HEK293 (cell line): Measurements from ENCODE around the gene TMEM170B.

Experiments used
- CTCF ChIA-PET: fragments of 350-600 bp; formaldehyde crosslinking; extraction: SDS; loops from one replicate; lab custom pipeline; 2021; ENCODE audit warnings: antibody characterized with exemption; lab: Yijun Ruan, JAX
- POLR2A ChIA-PET: fragments of 300-600 bp; formaldehyde crosslinking; extraction: SDS; loops from one replicate; lab custom pipeline; 2020; ENCODE audit warnings: antibody characterized with exemption, inconsistent platforms; lab: Yijun Ruan, JAX
- H3K27ac ChIP-seq: fragments of 200-500 bp; sonication (Bioruptor generic); 2 replicates; pipeline ENCODE4 v1.5.1; 2014; ENCODE audit warnings: low read depth, low read length, control low read depth, inconsistent platforms; ENCODE audit errors: extremely low read depth
- H3K36me3 ChIP-seq, 2 experiments: fragments of 200-500 bp in 1 of 2; sonication (Bioruptor generic) in 1 of 2; 1 replicate in 1 of 2; 2 replicates in 1 of 2; pipeline ENCODE4 v1.5.1; 2014 to 2017; ENCODE audit warnings: inconsistent platforms in 2 of 2, low read length in 2 of 2; ENCODE audit not compliant: control insufficient read depth in 2 of 2, insufficient read depth in 1 of 2
- H3K4me1 ChIP-seq: fragments of 200-500 bp; sonication (Bioruptor generic); 2 replicates; pipeline ENCODE4 v1.5.1; 2014; ENCODE audit warnings: mild to moderate bottlenecking, low read length, inconsistent platforms; ENCODE audit not compliant: control insufficient read depth, insufficient read depth
- H3K4me3 ChIP-seq: 2 replicates; pipeline ENCODE4 v1.5.1; 2011; ENCODE audit warnings: low read depth, mild to moderate bottlenecking, control low read depth, low read length, moderate library complexity
- H3K9me3 ChIP-seq: fragments of 200-500 bp; sonication (Bioruptor generic); 2 replicates; pipeline ENCODE4 v1.5.1; 2014; ENCODE audit warnings: low read depth, low read length, inconsistent platforms; ENCODE audit not compliant: control insufficient read depth, insufficient read depth
- GFI1B ChIP-seq: fragments of 450-650 bp; formaldehyde crosslinking; IDR thresholded peaks from 2 replicates; pipeline ENCODE4 v1.5.1; 2016; ENCODE audit warnings: missing biosample characterization, missing genetic modification characterization
- TCF7L2 ChIP-seq: IDR thresholded peaks from 2 replicates; pipeline ENCODE4 v1.6.1; 2011; ENCODE audit warnings: low read depth, mild to moderate bottlenecking, inconsistent platforms, low read length, moderate library complexity, borderline replicate concordance
- TRIM28 ChIP-seq: IDR thresholded peaks from 2 replicates; pipeline ENCODE4 v1.6.1; 2011; ENCODE audit warnings: low read length, control low read depth, borderline replicate concordance
- WT1 ChIP-seq: fragments of 450-650 bp; formaldehyde crosslinking; IDR thresholded peaks from 2 replicates; pipeline ENCODE4 v1.5.1; 2016; ENCODE audit warnings: missing biosample characterization, missing genetic modification characterization
- ZBTB7A ChIP-seq: fragments of 450-650 bp; formaldehyde crosslinking; IDR thresholded peaks from 2 replicates; pipeline ENCODE4 v1.5.1; 2016; ENCODE audit warnings: low read depth, missing biosample characterization, missing genetic modification characterization
- ZNF146 ChIP-seq: fragments of 450-650 bp; formaldehyde crosslinking; IDR thresholded peaks from 2 replicates; pipeline ENCODE4 v1.5.1; 2016; ENCODE audit warnings: missing biosample characterization, missing genetic modification characterization
- ZNF175 ChIP-seq: fragments of 450-650 bp; formaldehyde crosslinking; IDR thresholded peaks from 2 replicates; pipeline ENCODE4 v1.5.1; 2016; ENCODE audit warnings: missing biosample characterization, missing genetic modification characterization
- ZNF202 ChIP-seq: fragments of 450-650 bp; formaldehyde crosslinking; IDR thresholded peaks from 2 replicates; pipeline ENCODE4 v1.5.1; 2016; ENCODE audit warnings: missing biosample characterization, missing genetic modification characterization, borderline replicate concordance
- ZNF214 ChIP-seq: fragments of 450-650 bp; formaldehyde crosslinking; IDR thresholded peaks from 2 replicates; pipeline ENCODE4 v1.5.1; 2017; ENCODE audit warnings: missing biosample characterization, mild to moderate bottlenecking, missing genetic modification characterization, borderline replicate concordance
- ZNF221 ChIP-seq: fragments of 450-650 bp; formaldehyde crosslinking; IDR thresholded peaks from 2 replicates; pipeline ENCODE4 v1.5.1; 2017; ENCODE audit warnings: missing biosample characterization, missing genetic modification characterization, borderline replicate concordance
- ZNF223 ChIP-seq: fragments of 450-650 bp; formaldehyde crosslinking; IDR thresholded peaks from 2 replicates; pipeline ENCODE4 v1.5.1; 2016; ENCODE audit warnings: missing biosample characterization, missing genetic modification characterization
- ZNF426 ChIP-seq: fragments of 450-650 bp; formaldehyde crosslinking; IDR thresholded peaks from 2 replicates; pipeline ENCODE4 v1.5.1; 2017; ENCODE audit warnings: missing biosample characterization, missing genetic modification characterization, mild to moderate bottlenecking, inconsistent platforms, moderate library complexity
- ZNF548 ChIP-seq: fragments of 450-650 bp; formaldehyde crosslinking; IDR thresholded peaks from 2 replicates; pipeline ENCODE4 v1.5.1; 2016; ENCODE audit warnings: missing biosample characterization, missing genetic modification characterization
- ZNF561 ChIP-seq: fragments of 450-650 bp; IDR thresholded peaks from 2 replicates; pipeline ENCODE4 v1.5.1; 2018; ENCODE audit warnings: missing biosample characterization, missing genetic modification characterization, borderline replicate concordance
- ZNF600 ChIP-seq: fragments of 450-650 bp; formaldehyde crosslinking; IDR thresholded peaks from 2 replicates; pipeline ENCODE4 v1.5.1; 2016; ENCODE audit warnings: missing biosample characterization, missing genetic modification characterization
- ZNF654 ChIP-seq: fragments of 450-650 bp; formaldehyde crosslinking; IDR thresholded peaks from 2 replicates; pipeline ENCODE4 v1.5.1; 2016; ENCODE audit warnings: low read depth, missing biosample characterization, missing genetic modification characterization
- ZNF792 ChIP-seq: fragments of 450-650 bp; formaldehyde crosslinking; IDR thresholded peaks from 2 replicates; pipeline ENCODE4 v1.5.1; 2016; ENCODE audit warnings: missing biosample characterization, missing genetic modification characterization
- TF ChIP-seq, protein P1 (sequence below): fragments of 450-650 bp; formaldehyde crosslinking; IDR thresholded peaks from 2 replicates; pipeline ENCODE4 v1.5.1; 2016; ENCODE audit warnings: missing biosample characterization, missing genetic modification characterization
- TF ChIP-seq, protein P2 (sequence below): fragments of 450-650 bp; formaldehyde crosslinking; IDR thresholded peaks from 2 replicates; pipeline ENCODE4 v1.5.1; 2016; ENCODE audit warnings: missing biosample characterization, missing genetic modification characterization

The TMEM170B gene

DNA sequence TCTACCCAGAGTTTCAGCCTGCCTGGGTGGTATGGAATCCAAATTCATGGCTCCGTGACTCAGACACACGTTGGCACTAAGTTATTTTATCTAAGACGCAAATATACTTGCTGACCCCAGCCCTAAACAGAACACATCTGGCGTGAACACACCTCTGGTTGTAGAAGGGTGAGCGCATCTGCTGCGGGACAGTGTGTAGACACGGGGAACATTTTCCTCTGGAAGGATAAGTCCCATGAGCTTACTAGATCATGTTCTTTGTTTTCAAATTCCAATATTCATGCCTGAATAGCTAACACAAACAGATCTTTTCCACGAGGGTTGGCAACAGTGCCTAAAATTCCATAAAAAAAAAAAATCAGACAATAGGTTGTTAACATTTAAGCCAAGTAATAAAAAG lies 87.8 kb downstream of the TMEM170B start:
- Histone ChIP-seq H3K9me3 (no peaks in the 10 kb centered on the region), H3K4me3 (no peak overlapping the region), H3K27ac (no peak overlapping the region), H3K4me1 (no peaks in the 10 kb centered on the region), H3K36me3 (no peaks in the 10 kb centered on the region)
- TF ChIP-seq ZNF548 (tag by site-specific recombination), result no peak
- ChIA-PET POLR2A (interaction anchor here (0.5 kb wide), 1 partner anchor 830 kb away, joined by 8 read pairs; no protein-coding TSS in a partner anchor), CTCF (interaction anchor here (0.5 to 1.1 kb wide), 5 partner anchors 29 to 607 kb away, joined by 3 to 4 read pairs (median 3); no protein-coding TSS in a partner anchor)

DNA sequence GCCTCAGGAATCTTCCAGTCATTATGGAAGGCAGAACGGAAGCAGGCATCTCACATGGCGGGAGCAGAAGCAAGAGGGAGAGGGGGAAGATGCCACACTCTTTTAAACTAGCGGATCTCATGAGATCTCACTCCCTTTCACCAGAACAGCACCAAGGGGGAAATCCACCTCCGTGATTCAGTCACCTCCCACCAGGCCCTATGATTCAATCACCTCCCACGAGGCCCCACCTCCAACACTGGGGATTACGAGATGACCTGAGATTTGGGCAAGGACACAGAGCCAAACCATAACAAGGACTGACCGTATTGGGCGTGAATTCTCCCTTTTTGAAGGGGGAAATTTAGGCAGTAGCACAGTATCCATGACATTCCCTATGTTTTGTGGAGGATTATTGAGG lies 88.8 kb downstream of the TMEM170B start:
- Histone ChIP-seq H3K4me1 (no peaks in the 10 kb centered on the region), H3K36me3 (no peaks in the 10 kb centered on the region), H3K9me3 (no peaks in the 10 kb centered on the region), H3K27ac (no peak overlapping the region), H3K4me3 (no peak overlapping the region)
- POLR2A ChIA-PET, result no interaction called here
- CTCF ChIA-PET, result no interaction called here
- TF ChIP-seq WT1 (tag by site-specific recombination), result no peak
- TF ChIP-seq, protein P1, sequence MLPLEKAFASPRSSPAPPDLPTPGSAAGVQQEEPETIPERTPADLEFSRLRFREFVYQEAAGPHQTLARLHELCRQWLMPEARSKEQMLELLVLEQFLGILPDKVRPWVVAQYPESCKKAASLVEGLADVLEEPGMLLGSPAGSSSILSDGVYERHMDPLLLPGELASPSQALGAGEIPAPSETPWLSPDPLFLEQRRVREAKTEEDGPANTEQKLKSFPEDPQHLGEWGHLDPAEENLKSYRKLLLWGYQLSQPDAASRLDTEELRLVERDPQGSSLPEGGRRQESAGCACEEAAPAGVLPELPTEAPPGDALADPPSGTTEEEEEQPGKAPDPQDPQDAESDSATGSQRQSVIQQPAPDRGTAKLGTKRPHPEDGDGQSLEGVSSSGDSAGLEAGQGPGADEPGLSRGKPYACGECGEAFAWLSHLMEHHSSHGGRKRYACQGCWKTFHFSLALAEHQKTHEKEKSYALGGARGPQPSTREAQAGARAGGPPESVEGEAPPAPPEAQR (tag by site-specific recombination), result no peak
- TF ChIP-seq, protein P2, sequence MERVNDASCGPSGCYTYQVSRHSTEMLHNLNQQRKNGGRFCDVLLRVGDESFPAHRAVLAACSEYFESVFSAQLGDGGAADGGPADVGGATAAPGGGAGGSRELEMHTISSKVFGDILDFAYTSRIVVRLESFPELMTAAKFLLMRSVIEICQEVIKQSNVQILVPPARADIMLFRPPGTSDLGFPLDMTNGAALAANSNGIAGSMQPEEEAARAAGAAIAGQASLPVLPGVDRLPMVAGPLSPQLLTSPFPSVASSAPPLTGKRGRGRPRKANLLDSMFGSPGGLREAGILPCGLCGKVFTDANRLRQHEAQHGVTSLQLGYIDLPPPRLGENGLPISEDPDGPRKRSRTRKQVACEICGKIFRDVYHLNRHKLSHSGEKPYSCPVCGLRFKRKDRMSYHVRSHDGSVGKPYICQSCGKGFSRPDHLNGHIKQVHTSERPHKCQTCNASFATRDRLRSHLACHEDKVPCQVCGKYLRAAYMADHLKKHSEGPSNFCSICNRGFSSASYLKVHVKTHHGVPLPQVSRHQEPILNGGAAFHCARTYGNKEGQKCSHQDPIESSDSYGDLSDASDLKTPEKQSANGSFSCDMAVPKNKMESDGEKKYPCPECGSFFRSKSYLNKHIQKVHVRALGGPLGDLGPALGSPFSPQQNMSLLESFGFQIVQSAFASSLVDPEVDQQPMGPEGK (tag by site-specific recombination), result no peak
- TF ChIP-seq TRIM28, result no peak
- no peak for TF ChIP-seq ZNF202 (tag by site-specific recombination)
- no peak for TF ChIP-seq TCF7L2
- TF ChIP-seq ZNF654 (tag by site-specific recombination), result no peak

DNA sequence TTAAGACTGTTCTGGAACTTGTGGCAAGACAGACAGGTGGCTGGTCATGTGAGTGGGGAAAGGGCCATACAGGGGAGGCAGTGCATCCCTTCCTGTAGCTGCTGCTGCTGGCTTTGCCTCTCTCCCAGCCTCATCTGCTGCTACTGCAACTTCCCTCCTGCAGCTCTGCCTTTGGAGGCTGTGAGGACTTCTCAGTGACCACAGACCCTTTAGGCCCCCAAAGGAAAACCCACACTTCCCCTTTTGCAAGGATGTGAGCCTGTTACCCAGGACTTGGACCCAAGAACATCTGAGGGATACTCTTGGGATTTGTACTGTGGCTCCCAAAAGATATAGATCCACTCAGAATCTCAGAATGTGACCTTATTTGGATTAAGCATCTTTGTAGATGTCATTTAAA lies 91.0 kb downstream of the TMEM170B start:
- Histone ChIP-seq H3K36me3 (no peaks in the 10 kb centered on the region), H3K4me3 (no peak overlapping the region), H3K9me3 (no peaks in the 10 kb centered on the region), H3K4me1 (no peaks in the 10 kb centered on the region), H3K27ac (no peak overlapping the region)
- CTCF ChIA-PET, result interaction anchor here (0.8 to 1.0 kb wide), 2 partner anchors 9 to 13 kb away, joined by 3 to 4 read pairs; no protein-coding TSS in a partner anchor
- POLR2A ChIA-PET, result interaction anchor here (1.1 kb wide), 1 partner anchor 13 kb away, joined by 4 read pairs; no protein-coding TSS in a partner anchor
- TF ChIP-seq GFI1B (tag by site-specific recombination) (no peak), ZNF561 (tag by site-specific recombination) (no peak), ZNF426 (no peak), ZNF146 (no peak), WT1 (tag by site-specific recombination) (no peak), ZNF221 (tag by site-specific recombination) (no peak), ZNF214 (no peak), ZBTB7A (tag by site-specific recombination) (no peak)

DNA sequence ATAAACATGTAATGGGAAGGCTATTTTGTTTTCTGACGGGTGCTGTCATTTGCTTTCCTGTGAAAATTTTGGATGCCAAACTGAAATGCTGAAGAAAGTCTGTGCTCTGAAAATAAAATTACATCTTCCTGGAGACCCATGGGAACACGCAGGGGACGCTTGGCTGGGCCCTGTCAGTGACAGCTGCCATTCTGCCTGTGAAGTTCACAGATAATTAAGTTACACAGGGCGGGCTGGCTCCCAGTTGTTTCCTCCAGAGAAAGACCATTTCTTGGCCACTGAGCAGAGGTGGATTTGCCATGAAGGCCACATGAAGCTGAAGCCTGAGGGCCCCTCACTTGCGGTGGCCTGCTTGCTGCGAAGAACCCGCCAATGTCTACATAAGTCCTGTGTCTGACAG lies 93.5 kb downstream of the TMEM170B start:
- H3K4me1 ChIP-seq, result no peaks in the 10 kb centered on the region
- H3K36me3 ChIP-seq, result no peaks in the 10 kb centered on the region
- no peak overlapping the region for H3K27ac ChIP-seq
- POLR2A ChIA-PET, result no interaction called here
- H3K9me3 ChIP-seq, result no peaks in the 10 kb centered on the region
- TF ChIP-seq ZNF175 (tag by site-specific recombination) (no peak), ZNF223 (tag by site-specific recombination) (no peak), ZNF600 (tag by site-specific recombination) (no peak), ZNF792 (tag by site-specific recombination) (no peak)
- no peak overlapping the region for H3K4me3 ChIP-seq
- CTCF ChIA-PET, result interaction anchor here (0.7 kb wide), 1 partner anchor 322 kb away, joined by 3 read pairs; no protein-coding TSS in a partner anchor
